Measurements from ENCODE around the gene FLT4. TPM values are rescaled to one million over a fixed set of nuclear protein-coding genes. Genes with fewer than 3 reads are reported as not detected.

FLT4 gene
- total RNA-seq, 1 experiment from 2014 or later, result 6.3 TPM

DNA sequence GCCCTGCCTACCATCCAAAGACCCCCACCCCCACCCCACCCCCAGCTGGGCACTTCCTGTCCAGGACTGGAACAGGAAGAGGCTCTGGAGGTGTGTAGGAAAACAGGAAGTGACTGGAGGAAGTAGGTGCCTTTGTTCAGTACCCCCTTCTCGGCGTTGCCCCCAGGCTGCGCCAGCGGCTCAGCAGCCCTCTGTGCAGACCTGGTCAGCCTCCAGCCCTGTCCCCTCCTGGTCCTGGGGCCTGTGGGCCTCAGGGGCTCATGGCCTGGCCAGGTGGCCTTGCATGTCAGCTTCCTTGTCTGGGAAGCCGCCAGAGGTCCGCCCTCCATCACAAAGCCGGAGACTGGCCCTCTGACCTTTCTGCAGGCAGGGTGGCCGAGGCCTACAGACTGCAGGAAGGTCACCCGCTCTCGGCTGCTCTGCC lies 26.0 kb downstream of the FLT4 start:
- no peaks in the 10 kb centered on the region for H3K9me3 ChIP-seq (ENCODE audit: control insufficient read depth, low read depth, low read length)
- no peak overlapping the region for H4K91ac ChIP-seq (ENCODE audit: insufficient read length, low read depth, low read length)
- no peak overlapping the region for H2BK15ac ChIP-seq (ENCODE audit: low read depth, low read length)
- no peak overlapping the region; the same call in 1 of the 2 replicates for H3K14ac ChIP-seq (ENCODE audit: insufficient read depth, low read length)
- H3K4me1 ChIP-seq (ENCODE audit: insufficient read depth, low read length), result no peaks in the 10 kb centered on the region
- no peak overlapping the region for H2BK120ac ChIP-seq (ENCODE audit: low read depth, low read length, poor library complexity, severe bottlenecking)
- no peak overlapping the region for H3K9ac ChIP-seq (ENCODE audit: extremely low read depth, insufficient read length, low read length)
- H3K27ac ChIP-seq (ENCODE audit: insufficient read length, low read depth, low read length), result no peak overlapping the region
- H3K56ac ChIP-seq (ENCODE audit: insufficient read length, low read depth, low read length), result no peak overlapping the region
- H2AK5ac ChIP-seq (ENCODE audit: insufficient read length, low read length), result no peak overlapping the region
- H2BK12ac ChIP-seq (ENCODE audit: insufficient read length, low read depth, low read length), result no peak overlapping the region
- H4K20me1 ChIP-seq (ENCODE audit: control insufficient read depth, insufficient read depth, insufficient read length), result no peaks in the 10 kb centered on the region
- H3K23ac ChIP-seq (ENCODE audit: insufficient read length, low read depth, low read length), result no peak overlapping the region
- H3T11ph ChIP-seq (ENCODE audit: low read length), result no peak overlapping the region
- no peak for TF ChIP-seq CTCF (conservative IDR thresholded peaks at IDR 0.05)
- H4K5ac ChIP-seq (ENCODE audit: insufficient read length, low read depth, low read length), result no peak overlapping the region
- H3K18ac ChIP-seq (ENCODE audit: insufficient read length, low read depth, low read length), result no peak overlapping the region
- peaks cover 12% of the 10 kb centered on the region for H3K27me3 Mint-ChIP-seq (ENCODE audit: low read depth)
- H3K27me3 ChIP-seq (ENCODE audit: insufficient read depth, low read length), result peaks cover under 1% of the 10 kb centered on the region; the same call in 1 of the 2 replicates
- H3K79me1 ChIP-seq (ENCODE audit: insufficient read depth, low read depth, low read length, poor library complexity, severe bottlenecking), result no peaks in the 10 kb centered on the region
- no peak overlapping the region for H3K27ac Mint-ChIP-seq
- H3K4me2 ChIP-seq (ENCODE audit: insufficient read depth, insufficient read length, low read length), result no peak overlapping the region
- no peak overlapping the region for H3K4me3 Mint-ChIP-seq
- H2BK5ac ChIP-seq (ENCODE audit: insufficient read length, low read length), result no peak overlapping the region
- H3K36me3 Mint-ChIP-seq (ENCODE audit: insufficient read depth in 1 of 3, low read depth in 3 of 3), result no peaks in the 10 kb centered on the region; a peak in 1 of 7 replicates
- H2AFZ ChIP-seq (ENCODE audit: low read length), result no peak overlapping the region
- H4K8ac ChIP-seq (replicated peaks; ENCODE audit: insufficient read length, low read depth, low read length), result no peak overlapping the region
- peaks cover 4% of the 10 kb centered on the region for H3K23me2 ChIP-seq (ENCODE audit: insufficient read length, low read depth, low read length, poor library complexity, severe bottlenecking)
- no peak overlapping the region for H2BK20ac ChIP-seq (ENCODE audit: low read depth, low read length, poor library complexity, severe bottlenecking)
- H3K9me3 Mint-ChIP-seq, result no peaks in the 10 kb centered on the region
- H3K79me2 ChIP-seq (ENCODE audit: insufficient read depth, low read length), result no peaks in the 10 kb centered on the region
- DNase-seq, result no peak
- WGBS (ENCODE audit: extremely low coverage, insufficient read length, low lambda C conversion rate), result no CpG with 5 or more reads among the region's 10 CpGs
- H3K4ac ChIP-seq (ENCODE audit: low read depth, low read length), result no peak overlapping the region
- peaks cover 4 to 6% of the 10 kb centered on the region in 2 experiments; a peak in 3 of 4 replicates for H3K4me1 Mint-ChIP-seq

Data from H9 (cell line).